ENCODE results near the gene CFHR1.

GRCh38 chr1:196779093-196779492 is 40.4 kb upstream of the CFHR1 start:
- no peak for TF ChIP-seq CTCF (optimal IDR thresholded peaks at IDR 0.05 in 1 of 3, IDR thresholded peaks at IDR 0.05 in 1 of 3, conservative IDR thresholded peaks at IDR 0.05 in 1 of 3; ENCODE audit: extremely low read depth in 1 of 3, insufficient read depth in 2 of 3, low read length in 3 of 3)
- no peak for TF ChIP-seq EZH2 (IDR thresholded peaks at IDR 0.05; ENCODE audit: low read length)

All from keratinocyte (primary cell).